HCEC 1CT (cell line): Measurements from ENCODE around the gene CROCC2.

Source experiments
- DNase-seq: peaks from one replicate; pipeline ENCODE4 v3.0.0-alpha.2; 2017

Gene CROCC2

DNA sequence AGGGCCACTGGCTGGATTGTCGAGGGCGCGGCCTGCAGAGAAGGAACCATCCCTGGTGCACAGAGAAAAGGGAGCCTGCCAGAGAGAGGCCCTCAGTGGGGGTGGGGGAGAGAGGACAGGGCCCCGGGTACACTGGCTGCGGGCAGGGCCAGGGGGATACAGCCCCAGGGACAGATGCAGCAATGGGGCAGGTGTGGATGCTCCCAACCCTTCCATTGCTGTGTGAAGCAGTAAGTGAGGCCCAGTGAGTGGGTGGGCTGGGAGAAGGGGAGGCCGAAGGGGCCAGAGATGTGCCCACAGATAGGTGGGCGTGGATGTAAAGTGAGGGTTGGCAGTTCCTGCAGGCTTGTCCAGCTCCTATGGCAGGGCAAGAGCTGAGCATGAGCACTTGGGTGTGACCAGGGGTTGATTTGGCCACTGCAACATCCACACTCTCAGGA is 30.1 kb upstream of the CROCC2 start:
- DNase-seq = no peak

DNA sequence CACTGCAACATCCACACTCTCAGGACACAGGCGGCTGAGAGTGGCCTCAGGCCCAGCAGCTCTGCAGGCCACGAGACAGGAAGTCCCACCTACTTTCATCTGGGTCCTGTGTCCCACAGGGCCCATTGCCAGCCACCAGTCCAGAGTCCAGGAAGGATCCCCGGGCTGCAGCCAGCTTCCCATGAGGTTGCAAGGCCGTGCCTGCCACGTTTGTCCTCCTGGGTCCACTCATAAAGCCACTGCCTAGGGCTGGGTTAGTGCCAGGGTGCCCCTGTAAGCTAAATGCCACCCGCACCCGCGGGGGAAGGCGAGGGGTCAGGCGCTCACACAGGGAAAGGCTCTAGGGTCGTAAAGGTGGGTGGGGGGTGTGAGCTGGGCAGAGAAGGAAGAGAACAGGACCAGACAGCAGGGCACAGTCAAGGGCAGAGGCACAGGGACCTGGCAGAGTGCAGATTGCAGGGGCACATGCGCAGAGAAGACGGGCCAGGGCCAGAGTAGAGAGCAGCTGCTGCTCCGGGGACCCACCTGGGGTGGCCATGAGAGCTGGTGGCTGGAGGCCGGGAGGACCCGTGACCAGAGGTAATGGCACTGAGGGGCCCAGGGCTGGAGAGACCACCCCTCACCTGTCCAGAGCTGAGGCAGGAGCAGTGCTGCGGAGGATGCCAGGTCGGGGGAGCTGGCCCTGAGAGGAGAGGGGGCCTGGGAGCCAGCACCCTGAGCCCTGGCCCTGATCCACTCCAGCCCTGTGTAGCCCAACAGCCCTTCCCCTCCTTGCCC is 29.5 kb upstream of the CROCC2 start:
- no peak for DNase-seq

DNA sequence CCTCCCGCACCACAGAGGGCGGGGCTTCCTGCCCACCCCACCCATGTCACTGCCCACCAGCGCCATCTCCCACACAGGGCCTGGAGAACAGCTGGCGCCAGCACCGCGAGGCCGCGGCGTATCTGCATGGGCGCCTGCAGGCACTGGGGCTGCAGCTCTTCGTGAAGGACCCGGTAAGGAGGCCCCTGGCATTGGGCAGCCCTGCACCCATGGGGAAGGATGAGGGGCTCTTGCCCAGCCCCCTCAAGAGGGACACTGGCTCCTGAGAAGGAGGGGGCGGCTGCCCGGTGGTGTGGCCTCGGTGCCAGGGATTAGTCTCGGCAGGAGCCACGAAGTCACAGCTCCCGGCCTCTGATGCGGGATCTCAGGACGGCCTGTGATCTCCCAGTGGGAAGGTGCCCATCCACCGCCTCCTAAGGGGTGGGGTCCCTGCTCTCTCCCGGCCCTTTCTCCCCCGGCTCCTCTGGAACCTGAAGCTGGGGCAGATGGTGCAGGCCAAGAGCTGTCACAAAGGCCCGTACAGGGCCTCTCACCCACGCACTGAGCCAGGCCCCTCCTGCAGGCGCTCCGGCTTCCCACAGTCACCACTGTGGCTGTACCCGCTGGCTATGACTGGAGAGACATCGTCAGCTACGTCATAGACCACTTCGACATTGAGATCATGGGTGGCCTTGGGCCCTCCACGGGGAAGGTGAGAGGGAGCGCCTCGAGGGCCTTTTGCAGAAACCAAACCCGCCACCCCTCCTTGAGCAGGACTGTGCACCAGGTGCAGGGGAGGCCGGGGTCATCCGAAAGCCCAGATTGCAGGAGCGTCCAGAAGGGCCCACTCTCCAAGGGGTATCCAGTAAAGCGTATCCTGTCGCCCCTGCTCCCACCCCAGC is 28.4 kb upstream of the CROCC2 start:
- no peak for DNase-seq

DNA sequence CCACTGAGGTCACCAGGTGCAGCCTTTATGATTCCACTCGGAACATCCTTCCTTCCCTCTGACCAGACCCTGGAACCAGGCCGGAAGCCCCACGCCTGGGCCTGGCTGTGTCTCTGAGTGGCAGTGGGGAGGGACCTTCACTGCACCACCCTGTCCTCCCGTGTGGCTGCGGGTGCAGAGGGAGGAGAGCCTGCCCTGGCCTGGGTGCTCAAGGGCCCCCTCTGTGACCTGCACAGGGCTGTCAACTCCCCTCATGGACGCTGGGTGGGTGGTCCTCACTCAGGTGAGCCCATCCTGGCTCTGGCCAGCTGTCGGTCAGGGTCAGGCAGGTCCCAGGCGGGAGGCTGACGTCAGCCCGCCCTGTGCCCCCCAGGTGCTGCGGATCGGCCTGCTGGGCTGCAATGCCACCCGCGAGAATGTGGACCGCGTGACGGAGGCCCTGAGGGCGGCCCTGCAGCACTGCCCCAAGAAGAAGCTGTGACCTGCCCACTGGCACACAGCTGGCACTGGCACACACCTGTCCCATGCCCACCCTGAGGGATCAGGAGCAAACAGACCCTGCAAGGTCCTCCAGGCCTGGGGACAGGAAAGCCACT is 27.7 kb upstream of the CROCC2 start:
- DNase-seq = no peak

DNA sequence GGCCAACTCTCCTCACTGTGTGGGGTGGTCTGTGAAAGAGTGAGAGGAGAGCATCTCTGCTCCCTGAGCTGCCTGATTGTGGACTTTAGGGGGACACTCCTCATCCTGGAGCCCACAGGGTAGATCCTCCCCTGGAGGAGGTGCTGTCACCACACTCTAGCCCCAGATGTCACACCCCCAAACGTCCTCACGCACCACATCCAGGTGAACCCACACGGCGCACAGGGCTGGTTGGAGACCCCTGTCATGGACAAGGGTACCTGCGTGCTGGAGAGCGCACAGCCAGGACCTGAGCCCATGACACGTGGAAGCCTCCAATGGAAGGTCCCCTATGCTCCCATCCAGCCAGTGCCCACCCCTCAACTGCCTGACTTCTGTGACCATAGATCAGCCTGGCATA is 27.0 kb upstream of the CROCC2 start:
- no peak for DNase-seq

DNA sequence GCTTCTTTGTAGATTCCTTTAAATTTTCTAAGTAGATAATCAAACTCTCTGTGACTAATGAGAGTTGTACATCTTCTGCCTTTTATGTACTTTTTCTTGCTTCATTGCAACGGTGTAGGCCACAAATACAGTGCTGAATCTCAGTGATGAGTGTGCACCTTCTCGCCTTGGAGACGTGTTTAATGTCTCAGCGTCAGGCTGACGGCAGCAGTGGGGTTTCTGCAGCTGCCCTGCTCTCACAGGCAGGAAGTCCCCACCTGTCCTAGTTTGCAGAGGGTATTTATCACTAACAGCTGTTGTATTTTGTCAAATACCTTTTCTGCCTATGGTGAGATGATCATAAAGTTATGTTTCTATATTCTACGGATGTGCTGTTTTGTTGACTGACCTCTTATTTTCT is 24.2 kb upstream of the CROCC2 start:
- no peak for DNase-seq

DNA sequence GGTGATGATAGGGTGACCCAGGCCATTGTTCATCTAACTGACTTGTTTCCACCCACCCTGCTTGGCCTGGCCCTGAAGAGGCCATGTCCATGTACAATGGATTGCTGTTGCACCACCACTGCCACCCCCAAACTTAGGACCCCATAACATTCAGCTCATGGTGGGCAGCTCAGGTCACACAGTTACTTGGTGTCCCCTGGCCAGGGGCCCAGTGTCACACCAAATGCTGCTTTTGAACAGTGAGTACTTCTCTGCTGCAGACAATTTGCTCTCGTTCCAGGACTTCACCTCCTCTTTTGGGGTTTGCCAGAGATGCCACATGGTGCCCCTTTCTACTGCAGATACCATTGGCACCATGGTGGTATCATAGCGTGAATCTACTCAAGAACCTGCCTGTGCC is 21.9 kb upstream of the CROCC2 start:
- DNase-seq = no peak

DNA sequence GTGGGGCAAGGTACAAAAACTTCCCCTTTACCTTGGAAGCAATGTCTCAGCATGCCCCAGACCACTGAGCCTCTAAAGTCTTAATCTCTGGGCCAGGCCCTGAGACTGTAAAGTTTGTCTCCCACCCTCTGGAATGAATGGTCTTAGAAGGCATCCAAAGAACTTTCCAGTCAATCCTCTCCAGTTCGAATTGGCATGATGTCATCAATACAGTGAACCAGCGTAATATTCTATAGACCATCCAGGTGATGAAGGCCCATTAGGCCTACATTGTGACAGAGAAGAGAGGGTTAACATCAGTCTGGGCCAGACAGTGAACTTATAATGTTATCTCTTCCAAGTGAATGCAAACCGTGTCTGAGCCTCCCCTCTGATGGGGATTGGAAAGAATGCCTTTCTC is 21.4 kb upstream of the CROCC2 start:
- DNase-seq = no peak

DNA sequence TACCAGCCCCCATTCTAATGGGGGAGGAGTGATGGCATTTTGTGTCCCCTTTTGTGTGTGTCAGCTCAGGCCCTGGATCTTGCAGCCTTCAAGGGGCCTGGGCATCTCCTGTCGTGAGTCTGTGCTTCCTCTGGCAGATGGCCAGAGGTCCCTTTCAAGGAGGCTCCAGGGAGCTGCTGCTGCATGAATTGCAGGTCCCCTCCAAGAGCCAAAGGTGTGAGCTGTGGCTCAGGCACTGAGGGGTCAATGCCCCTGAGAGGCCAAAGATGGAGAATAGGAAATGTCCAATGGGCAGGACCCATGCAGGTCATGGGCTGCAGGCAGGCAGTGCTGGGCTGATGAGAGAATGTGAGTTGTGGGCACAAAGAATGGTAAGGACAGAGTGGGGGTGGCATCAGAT is 20.6 kb upstream of the CROCC2 start:
- DNase-seq = no peak

DNA sequence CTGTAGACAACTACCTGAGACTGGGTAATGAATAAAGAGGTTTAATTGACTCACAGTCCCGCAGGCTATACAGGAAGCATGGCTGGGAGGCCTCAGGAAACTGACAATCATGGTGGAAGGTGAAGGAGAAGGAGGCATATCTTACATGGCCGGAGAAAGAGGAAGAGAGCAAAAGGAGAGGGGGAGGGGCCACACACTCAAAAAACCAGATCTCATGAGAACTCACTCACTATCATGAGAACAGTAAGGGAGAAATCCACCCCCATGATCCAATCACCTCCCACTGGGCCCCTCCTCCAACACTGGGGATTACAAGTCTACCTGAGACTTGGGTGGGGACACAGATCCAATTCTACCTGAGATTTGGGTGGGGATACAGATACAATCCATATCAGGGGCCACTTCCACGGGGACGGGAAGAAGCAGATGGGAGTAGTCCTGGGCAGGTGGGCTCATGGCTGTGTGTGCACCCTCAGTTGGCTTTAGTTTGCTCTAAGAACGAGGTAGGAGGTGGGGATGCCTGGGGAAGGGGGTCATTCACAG is 20.0 kb upstream of the CROCC2 start:
- DNase-seq = no peak

DNA sequence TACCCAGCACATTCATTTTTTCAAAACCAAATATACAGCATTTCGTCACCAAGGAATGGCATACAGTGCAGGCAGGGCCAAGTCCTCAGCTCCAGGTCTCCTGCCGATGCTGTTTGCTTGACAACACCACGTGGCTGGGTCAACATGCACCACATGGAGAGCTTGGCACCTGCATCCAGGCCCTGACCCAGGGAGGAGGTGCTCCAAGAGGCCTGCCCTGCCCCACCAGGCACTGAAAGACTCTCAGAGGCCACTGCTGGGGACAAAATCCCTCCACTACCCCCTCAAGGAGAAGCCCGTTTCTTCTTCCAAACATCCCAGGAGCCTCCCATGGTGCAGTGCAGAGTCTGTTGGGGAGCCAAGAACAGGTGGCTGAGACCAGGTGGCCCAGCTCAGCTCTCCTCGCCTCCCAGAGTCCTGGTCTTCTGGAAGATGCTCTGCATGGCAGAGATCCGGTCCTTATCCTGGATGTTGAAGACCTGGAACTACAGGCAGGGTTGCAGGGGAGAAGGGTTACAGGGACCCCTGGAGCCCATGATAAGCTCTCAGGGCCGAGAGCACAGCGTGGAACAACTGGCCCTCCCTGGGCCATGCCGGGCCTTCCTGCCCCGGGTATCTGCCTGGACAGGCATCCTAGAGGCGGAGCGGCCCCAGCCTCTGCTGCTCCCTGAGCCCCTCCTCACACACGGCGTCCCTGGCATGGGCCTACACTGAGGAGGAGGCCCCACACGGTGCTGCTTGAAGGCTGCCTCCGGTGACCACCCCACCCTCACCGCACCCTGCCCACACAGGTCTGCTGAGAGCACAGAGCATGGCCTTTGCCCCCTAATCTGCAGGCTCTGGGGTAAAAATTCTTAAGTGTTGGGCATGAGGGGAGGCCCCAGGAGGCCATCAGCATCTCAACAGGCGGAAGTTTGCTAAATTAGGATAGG is 19.2 kb upstream of the CROCC2 start:
- no peak for DNase-seq

DNA sequence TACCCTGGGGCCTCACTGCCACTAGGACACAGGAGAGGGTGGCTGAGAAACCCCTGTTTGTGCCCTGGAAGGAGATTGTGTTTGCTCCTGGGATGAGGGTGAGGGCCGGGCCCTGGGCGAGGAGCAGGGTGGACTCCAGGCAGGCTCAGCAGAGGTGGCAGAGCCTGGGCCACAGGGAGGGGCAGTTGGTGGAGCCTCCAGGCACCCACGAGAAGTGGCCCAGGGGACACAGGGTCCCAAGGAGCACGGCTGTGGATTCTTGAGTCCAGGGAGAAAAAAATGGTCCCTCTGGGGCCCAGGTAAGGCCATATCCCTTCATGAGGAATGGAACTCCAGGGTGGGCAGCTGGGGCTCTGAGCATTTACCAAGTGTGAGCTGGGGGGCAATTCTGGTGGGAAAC is 18.5 kb upstream of the CROCC2 start:
- DNase-seq = no peak

DNA sequence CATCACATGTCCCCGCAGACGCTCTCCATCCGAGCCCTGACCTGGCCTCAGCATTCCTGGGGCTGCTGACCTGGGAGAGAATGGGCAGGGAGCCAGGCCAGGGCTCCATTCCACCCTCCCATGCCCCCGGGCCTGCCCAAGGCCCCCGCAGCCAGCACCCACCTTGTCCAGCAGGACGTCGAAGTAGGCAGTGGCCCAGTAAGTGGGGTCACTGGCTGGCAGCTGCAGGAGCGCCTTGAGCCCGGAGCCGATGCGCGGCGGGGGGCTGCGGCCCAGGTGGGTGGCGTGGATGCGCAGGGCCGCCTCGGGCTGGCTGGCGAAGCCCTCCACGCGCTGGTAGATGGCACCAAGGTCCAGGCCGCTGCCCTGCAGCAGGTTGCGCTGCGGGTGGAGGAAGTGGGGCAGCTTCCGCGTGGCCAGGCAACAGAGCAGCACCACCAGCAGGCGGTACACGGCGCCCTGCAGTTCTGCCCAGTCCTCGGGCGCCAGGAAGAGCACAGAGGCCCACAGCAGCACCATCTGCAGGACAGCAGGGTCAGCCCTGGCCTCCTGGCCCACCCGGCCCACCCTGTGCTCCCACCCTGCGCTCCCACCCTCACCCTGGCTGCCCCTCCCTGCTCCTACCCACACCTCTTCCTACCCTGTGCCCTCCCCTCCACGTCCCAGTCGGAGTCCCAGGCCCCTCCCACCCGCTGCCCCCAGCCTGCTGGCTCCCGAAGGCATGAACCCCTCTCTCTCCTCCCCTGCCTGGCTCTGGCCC is 17.8 kb upstream of the CROCC2 start:
- DNase-seq = no peak

DNA sequence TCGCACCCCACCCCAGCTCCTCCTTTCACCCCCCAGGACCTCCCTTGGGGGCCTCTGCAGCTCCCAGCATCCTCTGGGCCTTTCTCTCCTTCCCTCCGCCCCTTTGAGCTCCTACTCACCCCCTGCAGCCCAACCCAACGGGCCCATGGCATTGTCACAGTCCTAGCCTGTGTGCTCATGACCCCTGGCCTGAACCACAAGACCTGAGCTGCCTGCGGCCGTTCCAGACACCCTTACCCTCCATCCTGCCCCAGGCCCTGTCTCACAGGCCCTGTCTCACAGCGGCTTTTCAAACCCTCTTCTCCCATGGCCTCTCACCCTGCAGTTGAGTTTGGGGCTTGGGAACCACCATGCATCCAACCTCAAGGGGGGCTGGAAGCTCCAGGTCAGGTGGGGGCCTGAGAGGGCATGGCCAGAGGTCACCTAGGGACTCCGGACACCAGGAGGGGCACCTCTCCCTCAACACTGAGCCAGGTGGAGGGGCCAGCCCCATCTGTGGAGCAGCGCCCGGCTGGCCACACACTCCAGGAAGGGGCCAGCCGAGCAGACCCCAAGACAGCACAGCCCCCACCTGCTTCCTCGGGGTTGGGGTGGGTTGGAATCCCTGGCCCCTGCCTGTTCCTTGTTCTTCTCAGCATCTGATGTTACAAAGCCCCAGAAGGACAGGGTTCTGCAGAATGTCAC is 17.1 kb upstream of the CROCC2 start:
- DNase-seq = no peak

DNA sequence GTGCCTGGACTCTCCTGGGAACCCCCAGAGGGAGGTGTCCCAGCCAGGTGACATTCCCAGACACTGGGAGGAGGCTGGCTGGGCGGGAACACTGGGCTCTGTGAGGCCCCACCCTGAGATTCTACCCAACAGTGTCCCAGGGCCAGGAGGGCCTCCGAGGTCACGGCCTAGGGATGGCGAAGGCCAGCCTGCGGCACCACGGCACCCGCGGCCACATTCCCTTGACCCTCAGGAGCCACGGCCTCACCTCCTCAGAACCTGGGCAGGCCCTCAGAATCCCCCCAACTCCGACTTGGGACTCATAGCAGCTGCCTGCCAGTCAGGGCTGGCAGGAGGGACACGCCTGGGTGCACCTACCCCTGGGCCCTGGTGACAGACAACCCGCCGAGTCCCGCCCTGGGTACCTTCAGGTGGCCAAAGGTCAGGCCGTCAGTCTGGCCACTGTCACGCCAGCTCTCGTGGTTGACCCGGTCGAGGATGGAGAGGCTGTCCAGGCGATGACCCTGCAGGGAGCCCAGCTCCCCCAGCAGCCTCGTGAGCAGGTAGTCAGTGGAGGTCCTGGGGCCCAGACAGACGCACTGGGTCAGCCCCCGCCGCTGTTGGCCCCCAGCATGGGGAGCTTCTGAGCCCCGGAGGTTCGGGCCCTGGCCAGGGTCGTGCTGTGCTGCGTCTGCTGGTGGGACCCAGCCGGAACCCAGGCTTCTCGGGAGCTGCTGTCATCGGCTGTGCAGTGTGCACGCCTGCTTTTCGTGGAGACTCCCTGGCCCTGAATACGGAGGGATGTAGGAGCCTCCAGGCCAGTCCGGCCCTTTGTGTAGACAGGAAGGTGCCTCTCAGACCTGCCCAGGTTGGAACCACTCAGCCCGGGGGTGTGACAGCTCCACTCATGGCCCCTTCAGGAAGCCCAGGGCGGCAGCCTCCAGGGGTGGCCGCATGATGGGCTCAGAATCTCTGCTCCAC is 16.3 kb upstream of the CROCC2 start:
- DNase-seq = no peak

DNA sequence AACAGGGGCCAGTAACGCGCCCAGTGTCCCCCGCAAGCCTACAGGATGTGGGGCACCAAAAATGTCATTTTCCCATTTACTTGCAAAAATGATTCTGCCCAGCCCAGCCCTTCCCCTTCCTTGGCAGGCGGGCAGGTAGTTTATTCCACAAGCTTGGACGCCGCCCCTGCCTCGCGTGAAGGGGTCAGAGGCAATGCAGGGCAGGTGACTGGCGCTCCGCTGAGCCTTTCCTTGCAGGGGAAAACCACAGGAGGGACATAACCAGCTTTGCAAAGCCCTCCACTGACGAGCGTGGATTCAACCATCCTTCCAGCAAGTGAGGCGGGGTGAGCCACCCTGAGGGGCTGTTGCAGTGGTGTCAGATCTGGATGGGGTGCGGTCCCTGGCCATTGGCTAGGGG is 15.4 kb upstream of the CROCC2 start:
- no peak for DNase-seq

DNA sequence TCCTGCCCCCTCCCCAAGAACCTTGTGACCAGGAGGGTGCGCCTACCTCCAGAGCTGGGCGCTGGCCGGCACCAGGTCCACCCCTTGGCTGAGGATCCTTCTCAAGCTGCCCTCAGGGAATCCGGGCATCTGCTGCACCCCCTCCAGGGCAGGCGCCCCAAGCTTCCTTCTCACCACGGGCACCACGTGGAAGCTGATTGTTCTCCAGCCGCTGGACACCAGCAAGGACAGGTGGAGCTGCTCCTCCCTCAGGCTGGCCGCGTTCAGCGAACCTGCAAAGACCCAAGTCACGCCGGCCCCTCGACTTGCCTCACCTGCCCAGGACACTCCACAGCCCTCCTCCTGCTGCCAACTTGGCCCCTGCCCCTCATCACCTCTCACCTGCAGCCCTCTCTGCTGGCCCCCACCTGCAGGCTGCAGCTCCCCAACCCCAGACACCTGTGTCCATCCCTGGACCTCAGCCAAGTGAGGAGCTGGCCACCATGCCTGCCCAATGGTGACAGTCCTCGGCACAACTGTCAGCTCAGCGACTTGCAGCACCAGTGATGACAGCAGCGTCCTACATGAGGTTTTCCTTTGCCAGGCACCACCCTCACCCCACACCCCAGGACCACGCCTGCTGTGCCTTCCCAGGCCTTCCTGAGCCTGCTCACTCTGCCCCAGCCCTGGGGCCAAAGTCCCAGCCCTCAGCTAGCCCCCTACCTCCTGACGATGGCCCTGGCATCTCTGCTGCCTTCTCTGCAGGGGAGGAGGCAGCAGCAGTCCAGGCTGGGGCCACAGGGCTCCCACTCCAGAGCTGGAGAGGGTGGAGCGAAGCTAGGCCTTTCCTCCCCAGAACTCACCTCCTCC is 14.4 kb upstream of the CROCC2 start:
- no peak for DNase-seq

DNA sequence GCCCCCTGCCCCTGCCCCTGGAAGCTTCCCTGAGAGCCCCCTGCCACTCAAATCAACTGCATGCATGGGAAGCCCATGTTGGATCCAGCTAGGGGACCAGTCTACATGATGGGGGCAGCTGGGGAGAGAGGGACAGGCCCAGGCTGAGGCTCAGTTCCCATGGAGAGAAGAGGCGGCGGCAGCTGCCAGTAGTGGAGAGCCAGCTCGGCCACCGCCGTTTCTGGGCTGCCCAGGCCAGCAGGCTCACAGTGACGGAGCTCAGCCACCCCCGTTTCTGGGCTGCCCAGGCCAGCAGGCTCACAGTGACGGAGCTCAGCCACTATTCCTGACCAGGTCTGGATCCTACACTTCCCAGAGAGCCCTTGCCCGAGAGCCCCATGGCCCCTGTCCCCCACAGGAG is 13.8 kb upstream of the CROCC2 start:
- no peak for DNase-seq

DNA sequence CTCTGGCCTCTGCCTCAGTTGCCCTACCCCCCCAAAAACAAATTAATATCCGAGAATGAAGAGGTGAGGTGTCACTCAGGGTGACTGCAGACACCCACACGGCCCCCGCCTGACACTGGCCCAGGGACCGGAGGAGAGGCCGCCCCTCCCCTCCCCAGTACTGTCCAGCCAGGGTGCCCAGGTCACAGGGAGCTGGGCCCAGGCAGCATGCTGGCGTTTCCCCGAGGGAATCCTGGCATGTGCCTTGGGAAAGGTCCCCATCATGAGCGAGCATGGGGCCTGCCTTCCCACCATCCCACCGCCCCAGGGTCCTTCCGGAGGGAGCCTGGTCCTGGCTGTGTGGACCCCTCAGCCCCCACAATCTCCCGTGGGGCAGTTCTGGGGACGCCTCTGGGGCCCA is 13.2 kb upstream of the CROCC2 start:
- no peak for DNase-seq
